HEK293 (cell line): Measurements from ENCODE around the gene NOLC1.

Experiments
- HOXD13 ChIP-seq: sonication (generic); formaldehyde crosslinking; IDR thresholded peaks from 2 replicates; pipeline ENCODE4 v1.8.0; 2022; ENCODE audit warnings: missing genetic modification reagents, borderline replicate concordance
- MEIS1 ChIP-seq: sonication (generic); formaldehyde crosslinking; IDR thresholded peaks from 2 replicates; pipeline ENCODE4 v1.8.1; 2022; ENCODE audit warnings: missing genetic modification reagents, mild to moderate bottlenecking, borderline replicate concordance
- MZF1 ChIP-seq: fragments of 450-650 bp; formaldehyde crosslinking; IDR thresholded peaks from 2 replicates; pipeline ENCODE4 v1.5.1; 2017; ENCODE audit warnings: missing biosample characterization, missing genetic modification characterization, borderline replicate concordance
- SP3 ChIP-seq: fragments of 450-650 bp; formaldehyde crosslinking; IDR thresholded peaks from 2 replicates; pipeline ENCODE4 v1.5.1; 2016; ENCODE audit warnings: missing biosample characterization, missing genetic modification characterization
- ZEB2 ChIP-seq: fragments of 450-650 bp; formaldehyde crosslinking; IDR thresholded peaks from 2 replicates; pipeline ENCODE4 v1.5.1; 2016; ENCODE audit warnings: missing biosample characterization, missing genetic modification characterization
- ZNF133 ChIP-seq: fragments of 450-650 bp; formaldehyde crosslinking; IDR thresholded peaks from 2 replicates; pipeline ENCODE4 v1.5.1; 2016; ENCODE audit warnings: missing biosample characterization, missing genetic modification characterization
- ZNF169 ChIP-seq: fragments of 450-650 bp; formaldehyde crosslinking; IDR thresholded peaks from 2 replicates; pipeline ENCODE4 v1.5.1; 2016; ENCODE audit warnings: missing biosample characterization, missing genetic modification characterization
- ZNF174 ChIP-seq: fragments of 450-650 bp; formaldehyde crosslinking; IDR thresholded peaks from 2 replicates; pipeline ENCODE4 v1.5.0; 2017; ENCODE audit warnings: missing biosample characterization, mild to moderate bottlenecking, missing genetic modification characterization
- ZNF2 ChIP-seq: fragments of 450-650 bp; formaldehyde crosslinking; IDR thresholded peaks from 2 replicates; pipeline ENCODE4 v1.5.1; 2016; ENCODE audit warnings: missing biosample characterization, missing genetic modification characterization
- ZNF202 ChIP-seq: fragments of 450-650 bp; formaldehyde crosslinking; IDR thresholded peaks from 2 replicates; pipeline ENCODE4 v1.5.1; 2016; ENCODE audit warnings: missing biosample characterization, missing genetic modification characterization, borderline replicate concordance
- ZNF23 ChIP-seq: fragments of 450-650 bp; formaldehyde crosslinking; IDR thresholded peaks from 2 replicates; pipeline ENCODE4 v1.5.1; 2016; ENCODE audit warnings: missing biosample characterization, missing genetic modification characterization, borderline replicate concordance
- TF ChIP-seq, protein P1 (sequence below): fragments of 450-650 bp; formaldehyde crosslinking; IDR thresholded peaks from 2 replicates; pipeline ENCODE4 v1.5.1; 2016; ENCODE audit warnings: missing biosample characterization, missing genetic modification characterization
- TF ChIP-seq, protein P2 (sequence below): fragments of 450-650 bp; formaldehyde crosslinking; IDR thresholded peaks from 2 replicates; pipeline ENCODE4 v1.5.1; 2016; ENCODE audit warnings: missing biosample characterization, missing genetic modification characterization
- TF ChIP-seq, protein P3 (sequence below): fragments of 450-650 bp; formaldehyde crosslinking; conservative IDR thresholded peaks from 2 replicates; pipeline ENCODE4 v1.5.1; 2016; ENCODE audit warnings: low read depth, missing biosample characterization, missing genetic modification characterization
- TF ChIP-seq, protein P4 (sequence below): fragments of 450-650 bp; formaldehyde crosslinking; IDR thresholded peaks from 2 replicates; pipeline ENCODE4 v1.5.1; 2017; ENCODE audit warnings: missing biosample characterization, missing genetic modification characterization
- TF ChIP-seq, protein P5 (sequence below): fragments of 450-650 bp; IDR thresholded peaks from 2 replicates; pipeline ENCODE4 v1.5.1; 2018; ENCODE audit warnings: missing biosample characterization, mild to moderate bottlenecking, missing genetic modification characterization
- TF ChIP-seq, protein P6 (sequence below): fragments of 450-650 bp; formaldehyde crosslinking; IDR thresholded peaks from 2 replicates; pipeline ENCODE4 v1.5.1; 2016; ENCODE audit warnings: missing biosample characterization, missing genetic modification characterization
- TF ChIP-seq, protein P7 (sequence below): fragments of 450-650 bp; formaldehyde crosslinking; IDR thresholded peaks from 2 replicates; pipeline ENCODE4 v1.5.1; 2016; ENCODE audit warnings: missing biosample characterization, missing genetic modification characterization
- TF ChIP-seq, protein P8 (sequence below): fragments of 450-650 bp; formaldehyde crosslinking; IDR thresholded peaks from 2 replicates; pipeline ENCODE4 v1.5.1; 2017; ENCODE audit warnings: missing biosample characterization, missing genetic modification characterization

NOLC1 gene

DNA sequence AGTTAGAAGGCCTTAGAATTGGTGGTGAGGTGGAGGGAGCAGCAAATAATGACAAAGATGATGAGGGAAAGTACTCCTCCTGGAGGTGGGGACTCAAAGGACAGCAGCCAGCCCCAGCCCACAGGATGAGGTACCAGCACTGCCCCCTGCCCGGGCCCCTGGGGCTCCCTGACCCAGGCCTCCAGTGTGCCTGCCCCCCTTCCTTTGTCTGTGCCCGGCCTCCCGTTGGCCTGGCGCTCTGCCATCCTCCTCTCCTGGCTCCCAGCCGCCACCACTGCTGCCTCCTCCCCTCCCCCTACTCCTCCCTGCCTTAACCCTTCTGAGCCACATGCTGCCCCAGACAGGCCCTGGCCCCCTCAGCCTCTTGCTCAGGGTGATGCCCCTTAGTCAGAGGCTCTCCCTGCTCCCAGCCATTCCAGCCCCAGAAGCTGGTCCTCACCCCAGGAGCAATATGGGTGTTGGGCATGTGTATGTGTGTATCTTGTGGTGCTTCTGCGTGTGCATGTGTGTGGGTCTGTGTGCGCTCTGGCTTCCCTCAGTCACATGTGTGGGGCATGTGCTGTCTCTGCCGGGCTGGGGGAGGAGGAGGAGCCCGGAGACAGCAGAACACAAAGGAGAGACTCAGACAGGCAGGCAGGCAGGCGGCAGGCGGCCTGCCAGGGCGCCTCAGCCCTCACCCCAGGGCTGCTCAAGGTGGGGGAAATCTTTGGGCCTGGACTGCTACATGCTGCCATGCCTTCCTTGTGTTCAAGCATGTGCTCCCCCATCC, 34.6 kb upstream of the NOLC1 start (continued):
- TF ChIP-seq, protein P1, sequence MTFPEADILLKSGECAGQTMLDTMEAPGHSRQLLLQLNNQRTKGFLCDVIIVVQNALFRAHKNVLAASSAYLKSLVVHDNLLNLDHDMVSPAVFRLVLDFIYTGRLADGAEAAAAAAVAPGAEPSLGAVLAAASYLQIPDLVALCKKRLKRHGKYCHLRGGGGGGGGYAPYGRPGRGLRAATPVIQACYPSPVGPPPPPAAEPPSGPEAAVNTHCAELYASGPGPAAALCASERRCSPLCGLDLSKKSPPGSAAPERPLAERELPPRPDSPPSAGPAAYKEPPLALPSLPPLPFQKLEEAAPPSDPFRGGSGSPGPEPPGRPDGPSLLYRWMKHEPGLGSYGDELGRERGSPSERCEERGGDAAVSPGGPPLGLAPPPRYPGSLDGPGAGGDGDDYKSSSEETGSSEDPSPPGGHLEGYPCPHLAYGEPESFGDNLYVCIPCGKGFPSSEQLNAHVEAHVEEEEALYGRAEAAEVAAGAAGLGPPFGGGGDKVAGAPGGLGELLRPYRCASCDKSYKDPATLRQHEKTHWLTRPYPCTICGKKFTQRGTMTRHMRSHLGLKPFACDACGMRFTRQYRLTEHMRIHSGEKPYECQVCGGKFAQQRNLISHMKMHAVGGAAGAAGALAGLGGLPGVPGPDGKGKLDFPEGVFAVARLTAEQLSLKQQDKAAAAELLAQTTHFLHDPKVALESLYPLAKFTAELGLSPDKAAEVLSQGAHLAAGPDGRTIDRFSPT (tag by site-specific recombination), result peak; percentile 53; the same call in 1 of the 2 replicates
- TF ChIP-seq MZF1 (tag by site-specific recombination) (0 out of 2 replicates have a peak, but pooled peaks have one; percentile 17), MEIS1 (CRISPR knock-in tag) (no peak), ZEB2 (peak; percentile 91), ZNF202 (tag by site-specific recombination) (no peak), ZNF169 (tag by site-specific recombination) (no peak), HOXD13 (no peak), ZNF174 (tag by site-specific recombination) (no peak), ZNF2 (tag by site-specific recombination) (peak; percentile 91; the same call in 1 of the 2 replicates), ZNF133 (tag by site-specific recombination) (no peak), ZNF23 (tag by site-specific recombination) (no peak), SP3 (tag by site-specific recombination) (peak; percentile 89)
- TF ChIP-seq, protein P2, sequence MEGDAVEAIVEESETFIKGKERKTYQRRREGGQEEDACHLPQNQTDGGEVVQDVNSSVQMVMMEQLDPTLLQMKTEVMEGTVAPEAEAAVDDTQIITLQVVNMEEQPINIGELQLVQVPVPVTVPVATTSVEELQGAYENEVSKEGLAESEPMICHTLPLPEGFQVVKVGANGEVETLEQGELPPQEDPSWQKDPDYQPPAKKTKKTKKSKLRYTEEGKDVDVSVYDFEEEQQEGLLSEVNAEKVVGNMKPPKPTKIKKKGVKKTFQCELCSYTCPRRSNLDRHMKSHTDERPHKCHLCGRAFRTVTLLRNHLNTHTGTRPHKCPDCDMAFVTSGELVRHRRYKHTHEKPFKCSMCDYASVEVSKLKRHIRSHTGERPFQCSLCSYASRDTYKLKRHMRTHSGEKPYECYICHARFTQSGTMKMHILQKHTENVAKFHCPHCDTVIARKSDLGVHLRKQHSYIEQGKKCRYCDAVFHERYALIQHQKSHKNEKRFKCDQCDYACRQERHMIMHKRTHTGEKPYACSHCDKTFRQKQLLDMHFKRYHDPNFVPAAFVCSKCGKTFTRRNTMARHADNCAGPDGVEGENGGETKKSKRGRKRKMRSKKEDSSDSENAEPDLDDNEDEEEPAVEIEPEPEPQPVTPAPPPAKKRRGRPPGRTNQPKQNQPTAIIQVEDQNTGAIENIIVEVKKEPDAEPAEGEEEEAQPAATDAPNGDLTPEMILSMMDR (tag by site-specific recombination), result peak; percentile 89
- TF ChIP-seq, protein P3, sequence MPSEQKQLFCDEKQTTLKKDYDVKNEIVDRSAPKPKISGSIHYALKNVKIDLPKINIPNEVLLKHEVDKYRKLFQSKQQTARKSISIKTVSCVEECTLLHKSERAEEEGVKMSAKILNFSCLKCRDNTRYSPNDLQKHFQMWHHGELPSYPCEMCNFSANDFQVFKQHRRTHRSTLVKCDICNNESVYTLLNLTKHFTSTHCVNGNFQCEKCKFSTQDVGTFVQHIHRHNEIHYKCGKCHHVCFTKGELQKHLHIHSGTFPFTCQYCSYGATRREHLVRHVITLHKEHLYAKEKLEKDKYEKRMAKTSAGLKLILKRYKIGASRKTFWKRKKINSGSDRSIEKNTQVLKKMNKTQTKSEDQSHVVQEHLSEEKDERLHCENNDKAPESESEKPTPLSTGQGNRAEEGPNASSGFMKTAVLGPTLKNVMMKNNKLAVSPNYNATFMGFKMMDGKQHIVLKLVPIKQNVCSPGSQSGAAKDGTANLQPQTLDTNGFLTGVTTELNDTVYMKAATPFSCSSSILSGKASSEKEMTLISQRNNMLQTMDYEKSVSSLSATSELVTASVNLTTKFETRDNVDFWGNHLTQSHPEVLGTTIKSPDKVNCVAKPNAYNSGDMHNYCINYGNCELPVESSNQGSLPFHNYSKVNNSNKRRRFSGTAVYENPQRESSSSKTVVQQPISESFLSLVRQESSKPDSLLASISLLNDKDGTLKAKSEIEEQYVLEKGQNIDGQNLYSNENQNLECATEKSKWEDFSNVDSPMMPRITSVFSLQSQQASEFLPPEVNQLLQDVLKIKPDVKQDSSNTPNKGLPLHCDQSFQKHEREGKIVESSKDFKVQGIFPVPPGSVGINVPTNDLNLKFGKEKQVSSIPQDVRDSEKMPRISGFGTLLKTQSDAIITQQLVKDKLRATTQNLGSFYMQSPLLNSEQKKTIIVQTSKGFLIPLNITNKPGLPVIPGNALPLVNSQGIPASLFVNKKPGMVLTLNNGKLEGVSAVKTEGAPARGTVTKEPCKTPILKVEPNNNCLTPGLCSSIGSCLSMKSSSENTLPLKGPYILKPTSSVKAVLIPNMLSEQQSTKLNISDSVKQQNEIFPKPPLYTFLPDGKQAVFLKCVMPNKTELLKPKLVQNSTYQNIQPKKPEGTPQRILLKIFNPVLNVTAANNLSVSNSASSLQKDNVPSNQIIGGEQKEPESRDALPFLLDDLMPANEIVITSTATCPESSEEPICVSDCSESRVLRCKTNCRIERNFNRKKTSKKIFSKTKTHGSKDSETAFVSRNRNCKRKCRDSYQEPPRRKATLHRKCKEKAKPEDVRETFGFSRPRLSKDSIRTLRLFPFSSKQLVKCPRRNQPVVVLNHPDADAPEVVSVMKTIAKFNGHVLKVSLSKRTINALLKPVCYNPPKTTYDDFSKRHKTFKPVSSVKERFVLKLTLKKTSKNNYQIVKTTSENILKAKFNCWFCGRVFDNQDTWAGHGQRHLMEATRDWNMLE, result no peak
- TF ChIP-seq, protein P4, sequence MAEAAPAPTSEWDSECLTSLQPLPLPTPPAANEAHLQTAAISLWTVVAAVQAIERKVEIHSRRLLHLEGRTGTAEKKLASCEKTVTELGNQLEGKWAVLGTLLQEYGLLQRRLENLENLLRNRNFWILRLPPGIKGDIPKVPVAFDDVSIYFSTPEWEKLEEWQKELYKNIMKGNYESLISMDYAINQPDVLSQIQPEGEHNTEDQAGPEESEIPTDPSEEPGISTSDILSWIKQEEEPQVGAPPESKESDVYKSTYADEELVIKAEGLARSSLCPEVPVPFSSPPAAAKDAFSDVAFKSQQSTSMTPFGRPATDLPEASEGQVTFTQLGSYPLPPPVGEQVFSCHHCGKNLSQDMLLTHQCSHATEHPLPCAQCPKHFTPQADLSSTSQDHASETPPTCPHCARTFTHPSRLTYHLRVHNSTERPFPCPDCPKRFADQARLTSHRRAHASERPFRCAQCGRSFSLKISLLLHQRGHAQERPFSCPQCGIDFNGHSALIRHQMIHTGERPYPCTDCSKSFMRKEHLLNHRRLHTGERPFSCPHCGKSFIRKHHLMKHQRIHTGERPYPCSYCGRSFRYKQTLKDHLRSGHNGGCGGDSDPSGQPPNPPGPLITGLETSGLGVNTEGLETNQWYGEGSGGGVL (tag by site-specific recombination), result peak; percentile 97
- TF ChIP-seq, protein P5, sequence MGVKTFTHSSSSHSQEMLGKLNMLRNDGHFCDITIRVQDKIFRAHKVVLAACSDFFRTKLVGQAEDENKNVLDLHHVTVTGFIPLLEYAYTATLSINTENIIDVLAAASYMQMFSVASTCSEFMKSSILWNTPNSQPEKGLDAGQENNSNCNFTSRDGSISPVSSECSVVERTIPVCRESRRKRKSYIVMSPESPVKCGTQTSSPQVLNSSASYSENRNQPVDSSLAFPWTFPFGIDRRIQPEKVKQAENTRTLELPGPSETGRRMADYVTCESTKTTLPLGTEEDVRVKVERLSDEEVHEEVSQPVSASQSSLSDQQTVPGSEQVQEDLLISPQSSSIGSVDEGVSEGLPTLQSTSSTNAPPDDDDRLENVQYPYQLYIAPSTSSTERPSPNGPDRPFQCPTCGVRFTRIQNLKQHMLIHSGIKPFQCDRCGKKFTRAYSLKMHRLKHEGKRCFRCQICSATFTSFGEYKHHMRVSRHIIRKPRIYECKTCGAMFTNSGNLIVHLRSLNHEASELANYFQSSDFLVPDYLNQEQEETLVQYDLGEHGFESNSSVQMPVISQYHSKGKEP, result 0 out of 2 replicates have a peak, but pooled peaks have one; percentile 9
- TF ChIP-seq, protein P6, sequence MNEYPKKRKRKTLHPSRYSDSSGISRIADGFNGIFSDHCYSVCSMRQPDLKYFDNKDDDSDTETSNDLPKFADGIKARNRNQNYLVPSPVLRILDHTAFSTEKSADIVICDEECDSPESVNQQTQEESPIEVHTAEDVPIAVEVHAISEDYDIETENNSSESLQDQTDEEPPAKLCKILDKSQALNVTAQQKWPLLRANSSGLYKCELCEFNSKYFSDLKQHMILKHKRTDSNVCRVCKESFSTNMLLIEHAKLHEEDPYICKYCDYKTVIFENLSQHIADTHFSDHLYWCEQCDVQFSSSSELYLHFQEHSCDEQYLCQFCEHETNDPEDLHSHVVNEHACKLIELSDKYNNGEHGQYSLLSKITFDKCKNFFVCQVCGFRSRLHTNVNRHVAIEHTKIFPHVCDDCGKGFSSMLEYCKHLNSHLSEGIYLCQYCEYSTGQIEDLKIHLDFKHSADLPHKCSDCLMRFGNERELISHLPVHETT (tag by site-specific recombination), result 0 out of 2 replicates have a peak, but pooled peaks have one; percentile 49
- TF ChIP-seq, protein P7, sequence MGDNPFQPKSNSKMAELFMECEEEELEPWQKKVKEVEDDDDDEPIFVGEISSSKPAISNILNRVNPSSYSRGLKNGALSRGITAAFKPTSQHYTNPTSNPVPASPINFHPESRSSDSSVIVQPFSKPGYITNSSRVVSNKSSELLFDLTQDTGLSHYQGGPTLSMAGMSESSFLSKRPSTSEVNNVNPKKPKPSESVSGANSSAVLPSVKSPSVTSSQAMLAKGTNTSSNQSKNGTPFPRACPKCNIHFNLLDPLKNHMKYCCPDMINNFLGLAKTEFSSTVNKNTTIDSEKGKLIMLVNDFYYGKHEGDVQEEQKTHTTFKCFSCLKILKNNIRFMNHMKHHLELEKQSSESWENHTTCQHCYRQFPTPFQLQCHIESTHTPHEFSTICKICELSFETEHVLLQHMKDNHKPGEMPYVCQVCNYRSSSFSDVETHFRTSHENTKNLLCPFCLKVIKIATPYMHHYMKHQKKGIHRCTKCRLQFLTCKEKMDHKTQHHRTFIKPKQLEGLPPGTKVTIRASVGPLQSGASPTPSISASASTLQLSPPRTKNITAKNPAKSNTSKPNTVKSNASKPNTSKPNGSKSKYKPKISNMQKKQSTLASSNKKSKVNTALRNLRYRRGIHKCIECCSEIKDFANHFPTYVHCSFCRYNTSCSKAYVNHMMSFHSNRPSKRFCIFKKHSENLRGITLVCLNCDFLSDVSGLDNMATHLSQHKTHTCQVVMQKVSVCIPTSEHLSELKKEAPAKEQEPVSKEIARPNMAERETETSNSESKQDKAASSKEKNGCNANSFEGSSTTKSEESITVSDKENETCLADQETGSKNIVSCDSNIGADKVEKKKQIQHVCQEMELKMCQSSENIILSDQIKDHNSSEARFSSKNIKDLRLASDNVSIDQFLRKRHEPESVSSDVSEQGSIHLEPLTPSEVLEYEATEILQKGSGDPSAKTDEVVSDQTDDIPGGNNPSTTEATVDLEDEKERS (tag by site-specific recombination), result no peak
- TF ChIP-seq, protein P8, sequence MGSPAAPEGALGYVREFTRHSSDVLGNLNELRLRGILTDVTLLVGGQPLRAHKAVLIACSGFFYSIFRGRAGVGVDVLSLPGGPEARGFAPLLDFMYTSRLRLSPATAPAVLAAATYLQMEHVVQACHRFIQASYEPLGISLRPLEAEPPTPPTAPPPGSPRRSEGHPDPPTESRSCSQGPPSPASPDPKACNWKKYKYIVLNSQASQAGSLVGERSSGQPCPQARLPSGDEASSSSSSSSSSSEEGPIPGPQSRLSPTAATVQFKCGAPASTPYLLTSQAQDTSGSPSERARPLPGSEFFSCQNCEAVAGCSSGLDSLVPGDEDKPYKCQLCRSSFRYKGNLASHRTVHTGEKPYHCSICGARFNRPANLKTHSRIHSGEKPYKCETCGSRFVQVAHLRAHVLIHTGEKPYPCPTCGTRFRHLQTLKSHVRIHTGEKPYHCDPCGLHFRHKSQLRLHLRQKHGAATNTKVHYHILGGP, result no peak
